Esophagus muscularis mucosa (tissue), 3 donors: ENCODE measurements around the gene CALB2.

Experiments used
- CTCF ChIP-seq, 3 experiments: fragments of 200-600 bp in 2 of 3; fragments of 450-650 bp in 1 of 3; sonication (generic) in 2 of 3; IDR thresholded peaks; one replicate each; pipeline ENCODE4 v1.5.1; 2017 to 2019; ENCODE audit warnings: antibody characterized with exemption in 3 of 3, mild to moderate bottlenecking in 2 of 3, moderate library complexity in 1 of 3
- POLR2A ChIP-seq: fragments of 450-650 bp; IDR thresholded peaks from one replicate; pipeline ENCODE4 v1.6.1; 2017; ENCODE audit warnings: antibody characterized with exemption, moderate library complexity, mild to moderate bottlenecking, low read depth
- POLR2AphosphoS5 ChIP-seq, 2 donors: sonication (generic); formaldehyde crosslinking; IDR thresholded peaks; one replicate each; pipeline ENCODE4 v1.6.1; 2017; ENCODE audit warnings: antibody characterized with exemption in 2 of 2

- TF ChIP-seq CTCF (IDR thresholded peaks at IDR 0.05) (no peak), POLR2A (no peak), POLR2AphosphoS5 (IDR thresholded peaks at IDR 0.05) (no peak)
Observed at GRCh38 chr16:71364133-71364681, 5.7 kb downstream of the CALB2 start.
